PC-3 (cell line): Measurements from ENCODE around the gene KRT83.

Source experiments
- CTCF ChIP-seq: fragments of 300-600 bp; sonication (generic); conservative IDR thresholded peaks from 2 replicates; pipeline ENCODE4 v1.5.1; 2017; ENCODE audit warnings: antibody characterized with exemption, low read depth, mild to moderate bottlenecking, low read length
- EZH2phosphoT487 ChIP-seq: fragments of 300-600 bp; sonication (generic); IDR thresholded peaks from 2 replicates; pipeline ENCODE4 v1.6.1; 2018; ENCODE audit warnings: mild to moderate bottlenecking, antibody characterized with exemption, low read length, borderline replicate concordance

GRCh38 chr12:52351196-52352059 lies 30.2 kb upstream of the KRT83 start:
- TF ChIP-seq CTCF (no peak), EZH2phosphoT487 (no peak)
